Natural killer cell (primary cell): ENCODE data around the gene FAM184A. TPM values are rescaled to one million over a fixed set of nuclear protein-coding genes. Genes with fewer than 3 reads are reported as not detected.

ENCODE experiments used
- ATAC-seq, 3 donors: fragments of 150-1000 bp in 2 of 3; fragments of 200-7000 bp in 1 of 3; cut with Tn5 transposase; 1 replicate in 1 of 3; 2 replicates in 2 of 3; pipeline ENCODE4 v1.10.0; 2021; ENCODE audit warnings: mild to moderate bottlenecking in 2 of 3, moderate library complexity in 2 of 3
- DNase-seq, 2 donors: peaks; one replicate each; pipeline versions ENCODE4 v3.0.0 to v3.0.0-alpha.2; 2013 to 2021; ENCODE audit warnings: mixed read lengths in 1 of 2
- H3K27ac ChIP-seq: one replicate; pipeline ENCODE4 v1.5.1; 2013; ENCODE audit warnings: mild to moderate bottlenecking, low read length
- H3K27me3 ChIP-seq: one replicate; pipeline ENCODE4 v1.6.1; 2013; ENCODE audit warnings: low read length; ENCODE audit not compliant: control insufficient read depth, insufficient read depth
- H3K36me3 ChIP-seq: one replicate; pipeline ENCODE4 v1.6.1; 2013; ENCODE audit warnings: low read length; ENCODE audit not compliant: control insufficient read depth, insufficient read depth
- H3K4me1 ChIP-seq: one replicate; pipeline ENCODE4 v1.6.1; 2013; ENCODE audit warnings: low read length; ENCODE audit not compliant: control insufficient read depth, insufficient read depth
- H3K4me3 ChIP-seq: one replicate; pipeline ENCODE4 v1.5.1; 2013; ENCODE audit warnings: low read length
- H3K9me3 ChIP-seq: one replicate; pipeline ENCODE4 v1.6.1; 2013; ENCODE audit warnings: low read length; ENCODE audit not compliant: control insufficient read depth, insufficient read depth
- H3K27ac Mint-ChIP-seq, 2 donors: one replicate each; pipeline ENCODE4 v1.8.0; 2022; ENCODE audit warnings: mild to moderate bottlenecking in 2 of 2, mixed read lengths in 2 of 2, moderate library complexity in 1 of 2
- H3K27me3 Mint-ChIP-seq, 2 donors: one replicate each; pipeline ENCODE4 v1.8.0; 2022; ENCODE audit warnings: low read depth in 2 of 2, mixed read lengths in 2 of 2
- H3K36me3 Mint-ChIP-seq: one replicate; pipeline ENCODE4 v1.8.0; 2022; ENCODE audit warnings: mixed read lengths
- H3K4me1 Mint-ChIP-seq, 2 donors: one replicate each; pipeline ENCODE4 v1.8.0; 2022; ENCODE audit warnings: mixed read lengths in 2 of 2
- H3K4me3 Mint-ChIP-seq: one replicate; pipeline ENCODE4 v1.8.0; 2022; ENCODE audit warnings: mild to moderate bottlenecking, moderate library complexity, mixed read lengths
- H3K9me3 Mint-ChIP-seq, 2 donors: one replicate each; pipeline ENCODE4 v1.8.0; 2022; ENCODE audit warnings: mixed read lengths in 2 of 2
- CTCF ChIP-seq: fragments of 200-600 bp; IDR thresholded peaks from one replicate; pipeline ENCODE4 v1.8.0; 2022; ENCODE audit warnings: antibody characterized with exemption
- WGBS: methylation state at CpG from one replicate; pipeline ENCODE4 v1.1.7; 2013; ENCODE audit warnings: missing lambda C conversion rate; ENCODE audit not compliant: insufficient coverage; 5-methylcytosine and 5-hydroxymethylcytosine counted together
- intact Hi-C: fragments of 100-400 bp; cut with micrococcal nuclease; formaldehyde crosslinking; loops from one replicate; pipeline ENCODE4 v1.14.2; 2022
- total RNA-seq, 4 donors: library from RNA; stranded (reverse); fragments of 120-200 nt in 1 of 4; gene quantifications; one replicate each; pipeline versions ENCODE4 v1.2.3 to v1.2.4, GENCODE V29; 2013 to 2022

FAM184A gene
- total RNA-seq, 3 donors from 2014 or later (not counting 1 experiment from before 2014, with no cell fraction given), result 0.09 to 0.40 (median 0.20) TPM

GRCh38 chr6:118996289-118996820 is 82.1 kb downstream of the FAM184A start:
- intact Hi-C loops, result no loop called here
- Histone ChIP-seq H3K27me3 (no peaks in the 10 kb centered on the region), H3K9me3 (no peaks in the 10 kb centered on the region), H3K36me3 (no peaks in the 10 kb centered on the region), H3K4me3 (no peak overlapping the region), H3K27ac (no peak overlapping the region), H3K4me1 (no peaks in the 10 kb centered on the region)
- no peak for DNase-seq
- Mint-ChIP-seq H3K27me3 (no peaks in the 10 kb centered on the region), H3K36me3 (no peaks in the 10 kb centered on the region), H3K27ac (no peak overlapping the region), H3K9me3 (no peaks in the 10 kb centered on the region), H3K4me3 (no peak overlapping the region), H3K4me1 (no peaks in the 10 kb centered on the region)
- no peak for ATAC-seq
- WGBS, result 92% methylated on average over 3 of the region's 4 CpGs
- TF ChIP-seq CTCF, result no peak

- H3K27ac ChIP-seq, result no peak overlapping the region
- ATAC-seq (no peak), DNase-seq (no peak)
- H3K4me3 ChIP-seq, result no peak overlapping the region
- Mint-ChIP-seq H3K4me3 (no peak overlapping the region), H3K27ac (no peak overlapping the region), H3K4me1 (no peaks in the 10 kb centered on the region), H3K27me3 (no peaks in the 10 kb centered on the region), H3K36me3 (no peaks in the 10 kb centered on the region), H3K9me3 (no peaks in the 10 kb centered on the region)
- whole genome bisulfite sequencing, result 98% methylated on average over 3 of the region's 3 CpGs
- H3K27me3 ChIP-seq, result no peaks in the 10 kb centered on the region
- no peaks in the 10 kb centered on the region for H3K36me3 ChIP-seq
- intact Hi-C loops, result no loop called here
- no peak for TF ChIP-seq CTCF
- H3K4me1 ChIP-seq, result no peaks in the 10 kb centered on the region
- no peaks in the 10 kb centered on the region for H3K9me3 ChIP-seq
These were observed 84.6 kb downstream of the FAM184A start for GRCh38 chr6:118993803-118994251.

GRCh38 chr6:118993358-118993757 is 85.1 kb downstream of the FAM184A start:
- intact Hi-C loops, result no loop called here
- Histone ChIP-seq H3K9me3 (no peaks in the 10 kb centered on the region), H3K4me1 (no peaks in the 10 kb centered on the region), H3K27ac (no peak overlapping the region), H3K4me3 (no peak overlapping the region), H3K27me3 (no peaks in the 10 kb centered on the region), H3K36me3 (no peaks in the 10 kb centered on the region)
- DNase-seq (no peak), ATAC-seq (no peak)
- no peaks in the 10 kb centered on the region for H3K27me3 Mint-ChIP-seq
- H3K4me3 Mint-ChIP-seq, result no peak overlapping the region
- WGBS, result 100% methylated on average over 1 of the region's 1 CpG
- H3K4me1 Mint-ChIP-seq, result no peaks in the 10 kb centered on the region
- no peaks in the 10 kb centered on the region for H3K9me3 Mint-ChIP-seq
- TF ChIP-seq CTCF, result no peak
- H3K36me3 Mint-ChIP-seq, result no peaks in the 10 kb centered on the region
- no peak overlapping the region for H3K27ac Mint-ChIP-seq

GRCh38 chr6:118992186-118992795 is 86.2 kb downstream of the FAM184A start:
- Mint-ChIP-seq H3K27me3 (no peaks in the 10 kb centered on the region), H3K36me3 (no peaks in the 10 kb centered on the region), H3K4me3 (no peak overlapping the region), H3K9me3 (no peaks in the 10 kb centered on the region), H3K4me1 (no peaks in the 10 kb centered on the region), H3K27ac (no peak overlapping the region)
- TF ChIP-seq CTCF, result no peak
- H3K36me3 ChIP-seq, result no peaks in the 10 kb centered on the region
- DNase-seq (no peak), ATAC-seq (no peak)
- H3K4me1 ChIP-seq, result no peaks in the 10 kb centered on the region
- H3K27ac ChIP-seq, result no peak overlapping the region
- H3K27me3 ChIP-seq, result no peaks in the 10 kb centered on the region
- 89% methylated on average over 4 of the region's 4 CpGs for WGBS
- no peaks in the 10 kb centered on the region for H3K9me3 ChIP-seq
- H3K4me3 ChIP-seq, result no peak overlapping the region
- intact Hi-C loops, result no loop called here
